Hepatocyte (in vitro differentiated cells): ENCODE data around the gene TRABD2A. TPM values are rescaled to one million over a fixed set of nuclear protein-coding genes. Genes with fewer than 3 reads are reported as not detected.

Experiments used
- DNase-seq: peaks from one replicate; pipeline ENCODE4 v3.0.0-alpha.2; 2016; ENCODE audit warnings: low spot score
- H2AFZ ChIP-seq: fragments of 200-600 bp; sonication (generic); 2 replicates; pipeline ENCODE4 v1.6.0; 2016; ENCODE audit warnings: antibody characterized with exemption, mild to moderate bottlenecking
- H3K27ac ChIP-seq: fragments of 200-600 bp; sonication (generic); 2 replicates; pipeline ENCODE4 v1.5.1; 2016; ENCODE audit warnings: mild to moderate bottlenecking
- H3K27me3 ChIP-seq: fragments of 200-600 bp; sonication (generic); 2 replicates; pipeline ENCODE4 v1.6.1; 2016
- H3K36me3 ChIP-seq: fragments of 200-600 bp; sonication (generic); replicated peaks from 2 replicates; pipeline ENCODE4 v1.5.1; 2016; ENCODE audit warnings: low read depth; ENCODE audit not compliant: insufficient read depth
- H3K4me1 ChIP-seq: fragments of 200-600 bp; sonication (generic); 2 replicates; pipeline ENCODE4 v1.5.1; 2016; ENCODE audit warnings: mild to moderate bottlenecking, moderate library complexity; ENCODE audit not compliant: insufficient read depth
- H3K4me2 ChIP-seq: fragments of 200-600 bp; sonication (generic); 2 replicates; pipeline ENCODE4 v1.6.0; 2016
- H3K4me3 ChIP-seq: fragments of 200-600 bp; sonication (generic); 2 replicates; pipeline ENCODE4 v1.5.1; 2016; ENCODE audit warnings: mild to moderate bottlenecking
- H3K79me2 ChIP-seq: fragments of 200-600 bp; sonication (generic); 2 replicates; pipeline ENCODE4 v1.6.0; 2017; ENCODE audit warnings: mild to moderate bottlenecking
- H3K9me2 ChIP-seq: fragments of 200-600 bp; sonication (generic); replicated peaks from 2 replicates; pipeline ENCODE4 v1.6.0; 2017; ENCODE audit warnings: mild to moderate bottlenecking; ENCODE audit not compliant: insufficient read depth
- H3K9me3 ChIP-seq: fragments of 200-600 bp; sonication (generic); 2 replicates; pipeline ENCODE4 v1.5.1; 2016; ENCODE audit warnings: low read depth, mild to moderate bottlenecking
- H4K20me1 ChIP-seq: fragments of 200-600 bp; sonication (generic); 2 replicates; pipeline ENCODE4 v1.6.0; 2016; ENCODE audit warnings: mild to moderate bottlenecking; ENCODE audit not compliant: insufficient read depth, poor library complexity, severe bottlenecking
- CTCF ChIP-seq: fragments of 200-600 bp; sonication (generic); IDR thresholded peaks from 2 replicates; pipeline ENCODE4 v1.5.1; 2016; ENCODE audit warnings: antibody characterized with exemption, mild to moderate bottlenecking; ENCODE audit not compliant: poor library complexity
- EZH2 ChIP-seq: fragments of 200-600 bp; sonication (generic); IDR thresholded peaks from 2 replicates; pipeline ENCODE4 v1.6.1; 2016; ENCODE audit warnings: antibody characterized with exemption, mild to moderate bottlenecking, borderline replicate concordance
- EZH2phosphoT487 ChIP-seq: fragments of 200-600 bp; sonication (generic); IDR thresholded peaks from one replicate; pipeline ENCODE4 v1.6.1; 2018; ENCODE audit warnings: antibody characterized with exemption, mild to moderate bottlenecking, low read depth, moderate library complexity; ENCODE audit not compliant: unreplicated experiment, severe bottlenecking
- WGBS: methylation state at CpG from one replicate; pipeline ENCODE4 v1.1.6; 2016; ENCODE audit warnings: low lambda C conversion rate; ENCODE audit errors: missing lambda C conversion rate; 5-methylcytosine and 5-hydroxymethylcytosine counted together
- polyA plus RNA-seq: library from polyadenylated mRNA; unstranded; fragments of >200 nt; fragmentation: Nextera tagmentation; extraction: Ambion mirVana; gene quantifications from 2 replicates; pipeline ENCODE4 v1.2.1, GENCODE V29; 2016
- total RNA-seq: library from RNA; depleted of rRNA; stranded (reverse); fragments of >200 nt; gene quantifications from 2 replicates; pipeline ENCODE4 v1.2.3, GENCODE V29; 2014

TRABD2A gene
- total and polyA plus RNA-seq, 2 experiments from 2014 or later: 2.2 to 2.9 TPM

- Histone ChIP-seq H3K79me2 (no peaks in the 10 kb centered on the region), H3K9me3 (no peaks in the 10 kb centered on the region), H3K36me3 (no peaks in the 10 kb centered on the region), H3K27ac (no peak overlapping the region), H4K20me1 (no peaks in the 10 kb centered on the region), H2AFZ (no peak overlapping the region), H3K4me1 (no peaks in the 10 kb centered on the region), H3K27me3 (no peaks in the 10 kb centered on the region), H3K4me3 (no peak overlapping the region), H3K4me2 (no peak overlapping the region), H3K9me2 (no peaks in the 10 kb centered on the region)
- no peak for DNase-seq
- TF ChIP-seq EZH2phosphoT487: no peak
- no peak for TF ChIP-seq CTCF
- TF ChIP-seq EZH2: no peak
- 71% methylated on average over 6 of the region's 6 CpGs for WGBS
These were observed 19.3 kb downstream of the TRABD2A start for GRCh38 chr2:84861539-84861938.

- Histone ChIP-seq H3K27me3 (peaks cover 2% of the 10 kb centered on the region), H3K9me3 (no peaks in the 10 kb centered on the region), H4K20me1 (no peaks in the 10 kb centered on the region), H3K4me1 (no peaks in the 10 kb centered on the region), H3K79me2 (no peaks in the 10 kb centered on the region), H3K27ac (no peak overlapping the region), H3K36me3 (no peaks in the 10 kb centered on the region), H3K4me3 (no peak overlapping the region), H3K4me2 (no peak overlapping the region), H3K9me2 (no peaks in the 10 kb centered on the region), H2AFZ (no peak overlapping the region)
- TF ChIP-seq CTCF: no peak
- TF ChIP-seq EZH2: no peak
- no peak for TF ChIP-seq EZH2phosphoT487
- 83% methylated on average over 3 of the region's 3 CpGs for WGBS
- DNase-seq: no peak
These were observed 21.9 kb downstream of the TRABD2A start for GRCh38 chr2:84858937-84859336.

- no peak for DNase-seq
- no peak for TF ChIP-seq EZH2phosphoT487
- peak; percentile 29 for TF ChIP-seq CTCF
- Histone ChIP-seq H3K9me3 (no peaks in the 10 kb centered on the region), H3K27me3 (peaks cover 2% of the 10 kb centered on the region), H3K4me3 (no peak overlapping the region), H4K20me1 (no peaks in the 10 kb centered on the region), H3K9me2 (no peaks in the 10 kb centered on the region), H2AFZ (no peak overlapping the region), H3K79me2 (no peaks in the 10 kb centered on the region), H3K4me2 (no peak overlapping the region), H3K27ac (no peak overlapping the region), H3K4me1 (no peaks in the 10 kb centered on the region), H3K36me3 (no peaks in the 10 kb centered on the region)
- WGBS: 62% methylated on average over 3 of the region's 3 CpGs
These were observed 22.8 kb downstream of the TRABD2A start for GRCh38 chr2:84858123-84858522.

DNA sequence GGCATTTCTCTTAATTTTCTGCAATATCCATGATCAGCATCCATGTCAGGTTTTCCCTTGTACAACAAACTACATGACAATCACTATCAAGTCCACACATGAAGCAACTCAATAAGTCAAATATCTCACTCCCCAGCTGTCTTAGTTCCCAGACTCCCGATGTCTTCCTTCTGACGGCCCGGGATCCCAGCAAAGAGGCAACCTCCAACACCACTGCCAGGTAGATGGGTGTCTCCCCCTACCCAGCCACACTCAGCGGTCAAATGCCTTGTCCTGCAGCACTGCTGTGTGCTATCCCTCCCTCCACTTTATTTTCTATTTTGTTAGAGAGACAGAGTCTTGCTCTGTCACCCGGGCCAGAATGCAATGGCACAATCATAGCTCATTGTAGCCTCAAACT lies 23.3 kb downstream of the TRABD2A start:
- H3K4me1 ChIP-seq: no peaks in the 10 kb centered on the region
- 95% methylated on average over 5 of the region's 5 CpGs for WGBS

More for the DNA sequence above, 23.3 kb downstream of the TRABD2A start:
- Histone ChIP-seq H3K4me2 (no peak overlapping the region), H3K4me3 (no peak overlapping the region), H4K20me1 (no peaks in the 10 kb centered on the region), H3K36me3 (no peaks in the 10 kb centered on the region), H3K27ac (no peak overlapping the region), H3K27me3 (peaks cover 2% of the 10 kb centered on the region), H3K9me2 (no peaks in the 10 kb centered on the region), H2AFZ (no peak overlapping the region), H3K79me2 (no peaks in the 10 kb centered on the region), H3K9me3 (no peaks in the 10 kb centered on the region)
- TF ChIP-seq CTCF: no peak
- DNase-seq: no peak
